GM12878 (cell line): Measurements from ENCODE around the gene CISTR. TPM values are rescaled to one million over a fixed set of nuclear protein-coding genes. Genes with fewer than 3 reads are reported as not detected.

Source experiments
- ATAC-seq: fragments of 200-7000 bp; cut with Tn5 transposase; 3 replicates; pipeline ENCODE4 v1.9.1; 2020; ENCODE audit warnings: mild to moderate bottlenecking, moderate library complexity
- BruUV-seq: library from RNA; stranded (reverse); fragments of 400-500 nt; replicated peaks from 2 replicates; lab custom pipeline; 2021; lab: Mats Ljungman, UMichigan
- CTCF ChIA-PET: fragments of 300-600 bp; sonication (Branson Sonifier 250); formaldehyde crosslinking; extraction: SDS; loops from one replicate; lab custom pipeline; 2021; ENCODE audit warnings: inconsistent platforms; lab: Yijun Ruan, JAX
- POLR2A ChIA-PET: fragments of 350-600 bp; formaldehyde crosslinking; extraction: SDS; loops from one replicate; lab custom pipeline; 2021; ENCODE audit warnings: inconsistent platforms; lab: Charles Lee
- RAD21 ChIA-PET: fragments of 300-600 bp; sonication (Branson Sonifier 250); formaldehyde crosslinking; loops from one replicate; lab custom pipeline; 2023; ENCODE audit warnings: antibody characterized with exemption; ENCODE audit not compliant: unreplicated experiment; lab: Charles Lee
- SMC1A ChIA-PET: fragments of 300-600 bp; sonication (Branson Sonifier 250); formaldehyde crosslinking; loops from one replicate; lab custom pipeline; 2023; ENCODE audit not compliant: unreplicated experiment, uncharacterized antibody; lab: Charles Lee
- DNase-seq: peaks from one replicate; pipeline ENCODE4 v3.0.0-alpha.2; 2011; ENCODE audit warnings: low read depth, low spot score
- FAIRE-seq: peaks from 3 replicates; lab custom pipeline; 2011; peaks lifted over from hg19 to GRCh38; lab: Jason Lieb, UNC
- H2AFZ ChIP-seq: 2 replicates; pipeline ENCODE4 v1.6.0; 2011; ENCODE audit warnings: low read depth, low read length, control low read depth; ENCODE audit not compliant: control insufficient read depth
- H3K27ac ChIP-seq: 2 replicates; pipeline ENCODE4 v1.5.1; 2011; ENCODE audit warnings: control low read depth; ENCODE audit not compliant: control insufficient read depth, insufficient read depth
- H3K27me3 ChIP-seq, 2 experiments: replicated peaks in 1 of 2; 2 replicates each; pipeline versions ENCODE4 v1.6.0 to v1.6.1; 2011; ENCODE audit warnings: low read length in 1 of 2; ENCODE audit not compliant: control insufficient read depth in 2 of 2, insufficient read depth in 2 of 2
- H3K36me3 ChIP-seq, 2 experiments: 2 replicates each; pipeline ENCODE4 v1.5.1; 2011; ENCODE audit warnings: low read length in 1 of 2; ENCODE audit not compliant: control insufficient read depth in 2 of 2, insufficient read depth in 2 of 2
- H3K4me1 ChIP-seq: 2 replicates; pipeline ENCODE4 v1.6.1; 2011; ENCODE audit warnings: mild to moderate bottlenecking, low read length, moderate library complexity, mixed read lengths; ENCODE audit not compliant: control insufficient read depth, insufficient read depth
- H3K4me2 ChIP-seq: 2 replicates; pipeline ENCODE4 v1.6.0; 2011; ENCODE audit warnings: control low read depth; ENCODE audit not compliant: control insufficient read depth, insufficient read depth
- H3K4me3 ChIP-seq: fragments of 200-600 bp; sonication (generic); 2 replicates; pipeline ENCODE4 v1.5.1; 2016
- H3K79me2 ChIP-seq: 2 replicates; pipeline ENCODE4 v1.6.0; 2011; ENCODE audit warnings: low read length; ENCODE audit not compliant: control insufficient read depth, insufficient read depth
- H3K9ac ChIP-seq: 2 replicates; pipeline ENCODE4 v1.8.0; 2011; ENCODE audit warnings: low read length, control low read depth, mixed read lengths; ENCODE audit not compliant: control insufficient read depth, insufficient read depth
- H3K9me3 ChIP-seq: replicated peaks from 3 replicates; pipeline ENCODE4 v1.5.1; 2011; ENCODE audit warnings: mild to moderate bottlenecking, low read length; ENCODE audit not compliant: control insufficient read depth, insufficient read depth
- H4K20me1 ChIP-seq: 2 replicates; pipeline ENCODE4 v1.6.0; 2011; ENCODE audit not compliant: control insufficient read depth, insufficient read depth
- E4F1 ChIP-seq: fragments of 450-650 bp; IDR thresholded peaks from 2 replicates; pipeline ENCODE4 v1.6.1; 2018; ENCODE audit warnings: borderline replicate concordance, mild to moderate bottlenecking; ENCODE audit not compliant: partially characterized antibody
- RCOR1 ChIP-seq: conservative IDR thresholded peaks from 2 replicates; pipeline ENCODE4 v1.6.1; 2012; ENCODE audit warnings: low read depth, low read length, improper control_type of control experiment
- WGBS: methylation state at CpG from one replicate; pipeline ENCODE4 v1.1.6; 2016; ENCODE audit warnings: low lambda C conversion rate; ENCODE audit not compliant: insufficient replicate concordance, insufficient coverage; ENCODE audit errors: missing lambda C conversion rate; 5-methylcytosine and 5-hydroxymethylcytosine counted together
- in situ Hi-C: fragments of 300-500 bp; cut with MboI; formaldehyde crosslinking; loops from 9 replicates; pipeline ENCODE4 v1.14.3; 2018; ENCODE audit warnings: mixed read lengths
- intact Hi-C: fragments of 100-400 bp; cut with micrococcal nuclease; formaldehyde crosslinking; loops from one replicate; pipeline ENCODE4 v1.14.2; 2022; ENCODE audit not compliant: unreplicated experiment
- polyA plus RNA-seq, 11 experiments: library from polyadenylated mRNA; depleted of rRNA in 4 of 11; unstranded in 6 of 11; stranded (reverse) in 5 of 11; fragments of >200 nt; fragmentation: Nextera tagmentation in 4 of 11; fragmentation: Illumina TruSeq in 1 of 11; extraction: Ambion mirVana in 4 of 11; extraction: Trizol in 1 of 11; gene quantifications; 1 replicate in 1 of 11; 2 replicates in 10 of 11; pipeline versions ENCODE4 v1.2.1 to v1.2.3, GENCODE V29; 2011 to 2016; ENCODE audit warnings: inconsistent platforms in 2 of 11, missing spikeins in 2 of 11, low read depth in 1 of 11
- total RNA-seq, 4 experiments: library from RNA; depleted of rRNA in 3 of 4; stranded (reverse); fragments of >200 nt in 3 of 4; fragmentation: Illumina TruSeq in 1 of 4; extraction: Trizol in 1 of 4; gene quantifications; 2 replicates each; pipeline versions ENCODE4 v1.2.1 to v1.2.3, GENCODE V29; 2013 to 2021
- TF ChIP-seq, protein P1 (sequence below): fragments of 150-350 bp; IDR thresholded peaks from 2 replicates; pipeline ENCODE4 v1.6.1; 2016; ENCODE audit warnings: low read depth, low read length

The CISTR gene
- total and polyA plus RNA-seq, 10 of the 15 experiments (the other 5 are each of a cell fraction or from before 2014, with no cell fraction given): 0.26 TPM; not detected in 9

DNA sequence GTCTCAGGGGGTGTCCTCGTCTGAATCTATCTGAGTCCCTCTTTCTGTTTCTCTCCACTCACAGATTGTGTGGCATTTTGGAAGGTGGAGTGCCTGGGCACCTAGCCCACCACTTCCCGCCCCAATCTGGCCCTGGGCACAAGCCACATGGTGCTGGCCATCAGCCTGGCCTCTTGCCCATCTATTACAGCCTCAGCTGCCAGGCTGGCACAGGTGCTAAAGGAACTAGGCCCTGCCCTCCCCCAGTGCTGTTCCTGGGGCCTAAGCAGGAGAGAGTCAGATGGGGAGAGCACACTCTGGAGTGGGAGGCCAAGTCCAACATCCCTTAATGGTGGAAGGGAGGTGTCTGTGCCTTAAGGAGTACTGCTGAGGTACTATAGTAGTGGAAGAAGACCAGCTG lies 16.2 kb downstream of the CISTR start:
- CTCF ChIA-PET: interaction anchor here (18.6 kb wide), 1 partner anchor 8 kb away, joined by 341 read pairs; no protein-coding TSS in a partner anchor
- 8% methylated on average over 2 of the region's 2 CpGs for WGBS
- Histone ChIP-seq H3K4me3 (no peak overlapping the region), H3K27me3 (peaks cover 18 to 30% of the 10 kb centered on the region in 2 experiments), H3K27ac (no peak overlapping the region), H3K4me2 (no peak overlapping the region), H3K36me3 (no peaks in the 10 kb centered on the region), H3K79me2 (no peaks in the 10 kb centered on the region), H3K9ac (no peak overlapping the region), H2AFZ (no peak overlapping the region), H3K9me3 (no peaks in the 10 kb centered on the region), H3K4me1 (peaks cover 4% of the 10 kb centered on the region; the same call in 1 of the 2 replicates), H4K20me1 (no peaks in the 10 kb centered on the region)
- DNase-seq (no peak), ATAC-seq (no peak), FAIRE-seq (no peak)
- in situ Hi-C loops (no loop called here), intact Hi-C loops (no loop called here)
- BruUV-seq: no TSS peak
- SMC1A ChIA-PET: interaction anchor here (2.1 to 11.0 kb wide), 2 partner anchors 7 to 35 kb away, joined by 4 to 128 read pairs; no protein-coding TSS in a partner anchor
- POLR2A ChIA-PET: no interaction called here
- RAD21 ChIA-PET: interaction anchor here (2.6 to 3.6 kb wide), 2 partner anchors 9 to 33 kb away, joined by 8 to 22 read pairs; no protein-coding TSS in a partner anchor
- no peak for TF ChIP-seq RCOR1
- TF ChIP-seq, protein P1, sequence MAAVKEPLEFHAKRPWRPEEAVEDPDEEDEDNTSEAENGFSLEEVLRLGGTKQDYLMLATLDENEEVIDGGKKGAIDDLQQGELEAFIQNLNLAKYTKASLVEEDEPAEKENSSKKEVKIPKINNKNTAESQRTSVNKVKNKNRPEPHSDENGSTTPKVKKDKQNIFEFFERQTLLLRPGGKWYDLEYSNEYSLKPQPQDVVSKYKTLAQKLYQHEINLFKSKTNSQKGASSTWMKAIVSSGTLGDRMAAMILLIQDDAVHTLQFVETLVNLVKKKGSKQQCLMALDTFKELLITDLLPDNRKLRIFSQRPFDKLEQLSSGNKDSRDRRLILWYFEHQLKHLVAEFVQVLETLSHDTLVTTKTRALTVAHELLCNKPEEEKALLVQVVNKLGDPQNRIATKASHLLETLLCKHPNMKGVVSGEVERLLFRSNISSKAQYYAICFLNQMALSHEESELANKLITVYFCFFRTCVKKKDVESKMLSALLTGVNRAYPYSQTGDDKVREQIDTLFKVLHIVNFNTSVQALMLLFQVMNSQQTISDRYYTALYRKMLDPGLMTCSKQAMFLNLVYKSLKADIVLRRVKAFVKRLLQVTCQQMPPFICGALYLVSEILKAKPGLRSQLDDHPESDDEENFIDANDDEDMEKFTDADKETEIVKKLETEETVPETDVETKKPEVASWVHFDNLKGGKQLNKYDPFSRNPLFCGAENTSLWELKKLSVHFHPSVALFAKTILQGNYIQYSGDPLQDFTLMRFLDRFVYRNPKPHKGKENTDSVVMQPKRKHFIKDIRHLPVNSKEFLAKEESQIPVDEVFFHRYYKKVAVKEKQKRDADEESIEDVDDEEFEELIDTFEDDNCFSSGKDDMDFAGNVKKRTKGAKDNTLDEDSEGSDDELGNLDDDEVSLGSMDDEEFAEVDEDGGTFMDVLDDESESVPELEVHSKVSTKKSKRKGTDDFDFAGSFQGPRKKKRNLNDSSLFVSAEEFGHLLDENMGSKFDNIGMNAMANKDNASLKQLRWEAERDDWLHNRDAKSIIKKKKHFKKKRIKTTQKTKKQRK: no peak
- TF ChIP-seq E4F1: no peak
